ENCODE data around the gene BACH2. TPM values are rescaled to one million over a fixed set of nuclear protein-coding genes. Genes with fewer than 3 reads are reported as not detected.

Gene BACH2
- total RNA-seq, 1 donor from 2014 or later, result 0.89 TPM

DNA sequence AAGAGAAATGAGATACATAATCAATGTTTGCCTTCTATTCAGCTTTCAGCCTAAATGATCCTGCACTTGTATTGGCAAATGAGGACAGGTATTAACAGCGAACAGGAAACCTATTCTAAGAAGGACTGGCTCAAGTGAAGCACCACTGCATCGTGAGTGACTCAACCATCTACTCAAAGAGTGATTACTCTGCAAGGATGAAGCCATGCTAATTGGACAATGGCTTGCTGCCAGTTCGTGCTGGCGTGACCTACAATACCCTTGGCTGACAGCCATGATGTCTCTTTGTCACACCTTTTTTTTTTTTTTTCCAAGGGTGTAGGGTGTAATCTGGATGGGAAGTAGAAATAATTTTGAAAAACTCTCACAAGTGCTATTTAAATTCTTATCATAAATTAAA is 297.5 kb downstream of the BACH2 start:
- DNase-seq (ENCODE audit: low read depth), result peak; percentile 94

DNA sequence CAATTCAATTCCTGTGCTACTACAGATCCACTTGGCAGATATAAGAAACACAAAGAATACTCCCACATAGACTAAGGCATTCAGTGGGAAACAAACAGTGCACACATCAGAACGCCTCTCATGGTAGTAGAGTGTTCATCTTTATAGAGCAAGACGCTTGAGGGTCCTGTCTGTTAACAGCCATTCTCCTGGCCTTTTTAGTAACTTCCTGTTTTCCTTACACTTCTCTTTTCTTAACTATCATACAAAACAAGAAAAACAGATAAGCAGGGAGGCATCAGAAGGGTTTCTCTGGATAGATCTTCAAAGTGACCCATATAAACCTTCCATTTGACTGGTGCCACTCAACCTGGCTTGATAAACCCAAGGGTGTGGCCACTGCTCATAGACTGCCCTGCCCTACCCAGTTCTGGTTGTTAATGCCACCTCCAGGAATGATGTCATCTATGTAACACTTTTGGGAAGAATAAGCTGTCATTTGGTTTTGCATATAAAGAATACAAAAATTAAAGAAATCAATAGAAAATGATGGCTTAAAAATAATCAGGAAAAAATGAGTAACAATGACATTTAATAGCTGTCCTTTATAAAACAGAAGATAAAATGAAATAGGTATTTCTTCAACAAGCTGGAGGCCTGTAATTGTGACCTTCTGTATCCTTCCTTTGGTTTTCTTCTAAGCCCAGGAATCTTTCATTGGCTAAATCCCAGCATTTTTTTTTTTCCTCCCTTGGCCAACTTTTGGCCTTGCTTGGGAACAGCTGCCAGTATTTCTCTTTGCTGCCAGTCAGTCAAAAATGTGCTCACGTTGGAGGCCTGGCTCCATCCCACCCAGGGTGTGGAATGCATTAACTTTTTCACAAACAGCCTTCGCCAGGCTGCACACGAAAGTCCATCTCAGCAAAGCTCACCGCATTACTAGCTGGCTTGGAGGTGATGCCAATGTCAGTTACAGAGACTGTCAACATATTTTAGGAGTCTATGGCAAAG is 298.9 kb downstream of the BACH2 start:
- peak; percentile 69 for DNase-seq (ENCODE audit: low read depth)

DNA sequence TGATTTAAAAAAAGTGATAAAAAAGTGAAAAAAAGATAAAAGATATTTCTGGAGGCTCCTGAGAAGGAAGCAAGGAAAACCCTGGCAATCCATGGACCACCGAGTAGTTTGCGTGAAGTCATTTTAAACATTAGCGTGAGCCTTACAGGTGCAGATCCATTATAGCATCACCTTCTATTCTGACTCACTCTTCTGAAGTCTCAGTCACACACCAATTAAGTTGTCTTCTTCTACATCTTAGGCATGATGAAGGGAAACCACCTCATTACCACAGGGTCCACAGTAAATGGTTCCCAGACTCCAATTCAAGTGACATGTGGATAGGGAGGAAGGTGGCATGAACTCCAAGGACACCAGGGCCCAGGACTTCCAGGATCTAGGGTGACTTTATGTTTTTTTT is 303.2 kb downstream of the BACH2 start:
- DNase-seq (ENCODE audit: low read depth), result no peak

DNA sequence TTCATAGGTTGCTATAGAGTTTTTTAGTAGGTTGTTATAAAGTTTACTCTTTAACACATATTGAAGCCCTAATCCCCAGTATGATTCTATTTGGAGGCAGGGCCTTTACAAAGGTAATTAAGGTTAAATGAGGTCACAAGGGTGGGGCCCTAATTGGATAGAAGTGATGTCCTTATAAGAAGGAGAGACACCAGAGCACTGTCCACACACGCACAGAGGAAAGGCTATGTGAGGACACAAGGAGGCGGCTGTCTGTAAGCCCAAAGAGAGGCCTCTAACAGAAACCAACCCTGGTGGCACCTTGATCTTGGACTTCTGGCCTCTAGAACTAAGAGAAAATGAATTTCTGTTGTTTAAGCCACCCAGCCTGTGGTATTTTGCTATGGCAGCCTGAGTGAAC is 303.8 kb downstream of the BACH2 start:
- DNase-seq (ENCODE audit: low read depth), result no peak

DNA sequence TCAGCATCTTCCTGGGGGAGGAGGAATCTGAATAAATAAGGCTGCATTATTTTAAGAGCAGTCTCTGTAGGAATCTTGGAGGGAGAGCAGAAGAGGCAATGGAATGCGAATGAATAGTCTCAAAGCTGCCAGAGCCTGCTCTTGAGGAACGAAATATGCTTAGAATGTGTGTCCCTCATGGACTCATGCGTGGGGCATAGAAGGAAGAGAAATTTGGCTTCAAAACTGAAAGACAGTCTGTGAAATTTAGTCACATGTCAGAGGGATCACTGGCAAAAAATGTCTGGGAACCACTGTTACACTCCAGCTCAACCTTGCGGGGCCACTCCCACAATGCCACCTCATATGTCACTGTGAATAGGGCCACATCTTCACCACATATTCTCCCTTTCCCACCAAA is 306.9 kb downstream of the BACH2 start:
- DNase-seq (ENCODE audit: low read depth), result peak; percentile 65

DNA sequence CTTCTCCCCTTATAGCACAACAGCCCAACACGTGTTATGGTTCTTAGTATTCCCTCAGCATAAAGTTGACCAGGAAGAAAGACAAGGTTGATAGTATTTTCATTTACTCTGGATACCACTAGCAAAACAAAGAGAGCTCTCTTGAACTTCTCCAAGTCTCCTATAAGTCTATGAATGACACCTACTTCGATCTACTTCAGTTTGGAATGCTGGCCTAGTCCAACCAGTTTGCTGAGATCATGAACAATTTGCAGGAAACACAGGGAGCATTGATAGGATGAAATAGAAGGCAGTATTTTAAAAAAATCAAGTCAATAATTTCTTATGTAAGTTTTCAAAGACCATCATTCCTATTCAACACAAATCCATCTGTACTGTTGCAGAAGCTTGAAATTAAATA is 308.8 kb downstream of the BACH2 start:
- DNase-seq (ENCODE audit: low read depth), result no peak

DNA sequence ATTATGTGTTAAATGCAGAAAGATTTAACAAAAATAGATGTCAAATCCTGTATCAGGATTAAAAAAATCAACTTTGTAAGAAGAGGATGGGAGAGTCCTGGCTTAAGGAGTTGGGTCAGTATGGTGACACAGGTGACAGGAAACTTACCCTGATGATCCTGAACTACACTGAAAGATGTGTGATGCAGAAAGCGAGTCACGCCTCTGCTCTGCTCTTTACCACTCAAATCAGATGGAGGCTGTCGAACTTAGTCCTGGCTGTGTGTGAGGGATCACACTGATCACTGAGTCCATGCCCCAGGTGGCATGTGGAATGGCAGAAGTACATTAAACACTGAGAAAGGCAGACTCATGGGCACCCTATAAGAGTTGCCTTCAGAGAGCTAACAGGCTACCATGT is 309.5 kb downstream of the BACH2 start:
- DNase-seq (ENCODE audit: low read depth), result no peak

DNA sequence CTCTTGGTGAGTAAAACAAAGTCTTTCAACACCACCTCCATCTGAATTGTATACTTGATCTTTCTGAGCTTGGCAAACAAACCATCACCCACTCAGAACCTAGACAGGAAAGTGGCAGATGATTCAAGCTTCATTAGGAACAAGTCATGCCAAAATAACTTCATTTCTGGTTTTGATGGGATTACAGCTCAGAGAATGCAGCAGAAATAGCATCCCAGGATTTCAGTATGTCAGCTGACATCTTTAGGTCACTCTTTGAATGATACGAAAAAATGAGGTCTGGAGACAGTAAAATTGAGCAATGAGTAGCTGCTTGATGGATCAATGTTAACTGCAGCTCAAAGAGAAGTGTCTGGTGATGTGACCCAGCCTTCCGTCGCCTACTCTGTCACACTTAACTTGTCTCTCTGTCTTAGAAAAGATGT is 310.0 kb downstream of the BACH2 start:
- peak; percentile 87 for DNase-seq (ENCODE audit: low read depth)

DNA sequence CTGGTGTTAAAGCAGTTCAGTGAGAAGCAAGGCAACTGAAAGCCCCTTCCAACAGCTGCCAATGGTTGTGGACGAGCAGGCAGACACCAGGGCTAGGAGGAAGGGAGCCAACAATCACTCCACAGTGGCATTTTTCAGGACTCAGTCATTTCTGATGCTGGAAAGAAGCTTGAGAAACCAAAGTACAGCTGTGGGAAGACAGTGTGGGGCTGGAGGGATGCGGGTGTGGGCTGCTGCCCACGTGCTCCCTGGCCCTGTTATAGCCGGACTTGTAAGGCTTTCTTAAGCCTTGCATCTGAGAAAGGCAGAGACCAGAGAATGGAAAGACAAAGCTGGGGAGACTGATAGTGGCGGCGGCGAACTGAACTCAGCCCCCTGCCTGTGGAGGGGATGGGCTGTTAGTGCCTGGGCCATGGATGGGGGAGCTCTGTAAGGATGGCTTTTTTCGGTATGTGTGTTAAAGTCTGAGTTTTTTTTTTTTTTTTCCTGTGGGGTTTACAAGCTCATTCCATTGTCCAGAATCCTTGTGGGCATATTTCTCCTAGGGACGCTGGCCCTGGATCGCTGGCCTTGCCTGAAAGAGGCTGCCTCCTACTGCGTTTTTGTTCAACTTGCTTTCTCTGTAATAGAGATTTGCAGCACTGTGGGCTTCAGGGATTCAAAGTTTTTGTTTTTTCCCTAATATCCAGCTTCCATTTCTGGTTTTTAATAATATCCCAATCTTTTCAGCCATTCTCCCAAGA is 310.7 kb downstream of the BACH2 start:
- peak; percentile 47 for DNase-seq (ENCODE audit: low read depth)

DNA sequence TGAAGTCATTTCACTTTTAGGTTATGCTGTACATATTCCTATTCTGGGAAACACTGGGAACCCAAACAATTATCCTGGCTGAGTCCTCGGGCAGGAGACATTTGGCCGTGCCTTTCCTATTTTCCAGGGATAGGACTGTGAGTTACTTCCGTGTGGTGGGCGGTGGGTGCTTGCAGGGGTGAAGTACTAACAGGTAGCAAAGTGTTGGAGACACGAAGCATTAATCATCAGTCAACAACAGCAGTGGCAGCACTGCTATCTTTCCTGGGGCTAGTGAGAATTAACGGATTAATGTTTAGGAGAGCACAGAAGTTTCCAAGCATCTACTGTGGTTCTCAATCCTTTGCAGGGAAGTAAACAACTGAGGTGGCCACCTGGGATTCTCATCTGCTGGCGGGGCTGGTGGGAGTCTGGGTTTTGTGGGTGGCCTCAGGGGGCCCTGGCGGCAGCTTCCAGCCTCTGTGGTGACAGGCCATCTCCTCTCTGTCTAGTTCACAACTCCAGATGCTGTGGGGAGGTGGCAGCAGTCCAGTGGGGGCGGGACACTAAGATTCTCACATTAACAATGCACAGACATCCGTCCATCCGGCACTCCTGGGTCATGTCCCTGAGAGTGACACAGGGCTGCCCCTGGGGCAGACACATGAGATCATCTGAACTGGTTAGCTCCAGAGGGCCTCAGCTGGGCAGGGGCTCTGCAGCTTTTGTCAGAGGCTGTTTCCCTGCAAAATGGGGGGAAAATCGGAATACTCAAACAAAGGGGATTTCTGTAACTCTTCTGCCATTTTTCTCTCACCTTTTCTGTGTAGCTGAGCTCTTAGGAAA is 311.5 kb downstream of the BACH2 start:
- no peak for DNase-seq (ENCODE audit: low read depth)

DNA sequence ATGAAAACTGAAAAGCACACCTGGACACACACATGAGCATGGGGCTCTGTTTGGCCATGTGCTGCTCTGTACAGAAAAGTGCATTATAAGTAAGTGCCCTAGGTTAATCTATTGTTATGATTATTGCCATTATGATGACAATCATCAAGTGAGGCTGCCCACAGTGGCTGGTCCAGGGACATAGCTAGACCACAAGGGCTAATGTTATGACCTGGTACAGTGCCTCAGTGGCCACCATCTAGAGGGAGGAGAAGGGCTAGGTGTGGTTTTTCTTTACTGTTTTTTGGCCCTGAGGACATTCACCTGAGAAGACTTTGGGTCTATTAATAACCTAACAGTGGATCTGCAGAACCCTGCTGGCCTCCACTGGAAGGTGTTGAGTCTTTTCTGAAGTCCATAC is 316.3 kb downstream of the BACH2 start:
- DNase-seq (ENCODE audit: low read depth), result no peak

DNA sequence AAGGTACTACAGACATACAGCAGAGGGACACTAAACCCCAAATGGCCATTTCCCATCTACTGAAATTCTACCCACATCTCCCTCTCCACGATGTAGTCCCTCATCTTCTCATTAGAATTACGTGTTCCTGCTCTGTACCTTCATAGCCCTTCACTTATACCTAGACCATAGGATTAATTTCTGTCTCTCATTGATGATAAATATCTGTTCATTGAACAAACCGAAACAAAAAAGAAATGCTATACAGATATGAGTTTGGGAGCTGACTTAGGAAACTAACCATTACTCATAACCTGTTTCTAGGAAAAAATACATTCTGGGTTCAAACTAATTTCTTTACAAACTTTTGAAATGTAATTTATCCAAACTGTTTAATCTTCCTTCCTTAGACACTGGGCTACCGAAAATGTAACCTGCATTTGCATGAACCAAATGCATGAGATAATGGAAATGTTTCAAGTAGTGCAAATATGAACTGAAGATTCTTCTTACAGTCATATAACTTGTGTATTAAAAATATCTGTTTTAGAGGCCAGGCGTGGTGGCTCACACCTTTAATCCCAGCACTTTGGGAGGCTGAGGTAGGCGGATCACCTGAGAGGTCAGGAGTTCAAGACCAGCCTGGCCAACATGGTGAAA is 317.0 kb downstream of the BACH2 start:
- DNase-seq (ENCODE audit: low read depth), result no peak

DNA sequence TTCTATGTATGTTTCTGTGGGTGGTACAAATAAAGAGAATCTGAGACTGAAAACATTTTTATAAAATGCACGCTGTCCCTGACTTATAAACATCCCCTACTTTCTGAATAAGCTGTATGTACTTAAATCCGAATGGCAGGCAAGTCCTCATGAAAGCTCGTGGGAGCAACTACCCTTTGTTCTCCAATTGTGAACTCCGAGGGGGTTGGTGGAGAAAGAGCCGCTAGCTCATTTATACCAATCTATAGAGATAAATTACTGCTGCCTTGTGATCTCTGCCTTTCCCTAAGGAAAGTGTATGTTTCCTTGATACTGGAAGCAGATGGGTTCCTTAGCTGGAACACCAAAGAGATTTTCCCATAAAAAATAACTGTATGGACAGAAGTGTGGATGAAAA is 317.9 kb downstream of the BACH2 start:
- no peak for DNase-seq (ENCODE audit: low read depth)

DNA sequence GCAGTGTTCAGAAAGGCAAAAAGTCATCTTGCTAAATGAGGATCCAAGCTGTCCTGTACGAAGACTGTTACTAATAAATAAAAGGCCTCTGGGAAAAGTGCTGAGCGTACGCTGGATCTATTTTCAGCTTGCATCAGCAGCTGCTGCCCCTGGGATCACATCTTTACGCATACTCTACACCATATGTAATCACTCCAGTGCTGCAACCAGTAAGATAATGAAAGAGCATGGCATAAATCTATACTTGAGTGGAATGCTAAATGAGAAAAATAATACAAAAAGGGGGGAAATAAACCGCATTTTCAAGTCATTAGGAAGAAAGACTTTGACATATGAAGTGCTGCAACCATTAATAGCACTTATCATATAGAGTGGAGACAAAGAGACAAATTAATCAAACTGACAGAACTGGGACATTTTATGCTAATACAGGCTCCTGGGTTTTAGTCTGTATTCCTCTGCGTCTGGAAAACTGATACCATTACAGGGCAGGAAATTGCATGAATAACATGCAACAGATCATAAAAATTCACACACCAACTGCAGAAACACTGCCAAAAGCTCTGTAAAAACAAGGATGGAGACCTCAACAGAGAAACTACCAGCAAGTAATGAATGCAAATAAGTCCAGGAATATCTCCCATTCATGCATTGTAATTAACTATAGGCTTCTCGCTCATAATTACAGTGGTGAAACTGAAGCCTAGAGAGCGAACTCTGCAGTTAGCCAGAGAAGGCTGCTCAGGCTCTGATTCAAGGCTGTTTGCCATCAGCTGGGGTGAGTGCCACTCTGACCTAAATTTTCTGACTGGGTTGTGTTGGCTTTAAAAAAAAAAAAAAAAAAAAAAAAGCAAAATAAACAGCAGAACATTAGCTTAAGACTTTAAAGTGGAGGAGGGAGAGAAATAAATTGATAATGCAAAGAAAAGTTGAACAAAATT is 318.6 kb downstream of the BACH2 start:
- no peak for DNase-seq (ENCODE audit: low read depth)

DNA sequence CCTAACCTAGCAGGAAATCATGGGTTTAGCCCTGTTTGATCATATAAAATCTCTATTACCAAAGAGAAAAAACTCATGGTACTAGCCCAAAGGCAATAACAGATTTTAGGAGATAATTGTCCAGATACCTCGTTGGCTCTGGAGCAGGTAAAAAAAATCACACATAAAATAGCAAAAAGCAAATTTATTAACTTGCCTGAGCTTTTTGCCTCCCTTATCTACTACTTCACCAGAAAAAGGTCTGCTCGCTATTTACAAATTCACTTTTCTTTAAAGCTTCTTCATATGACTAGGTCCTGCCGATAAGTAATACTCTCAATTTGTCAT is 320.0 kb downstream of the BACH2 start:
- DNase-seq (ENCODE audit: low read depth), result no peak

DNA sequence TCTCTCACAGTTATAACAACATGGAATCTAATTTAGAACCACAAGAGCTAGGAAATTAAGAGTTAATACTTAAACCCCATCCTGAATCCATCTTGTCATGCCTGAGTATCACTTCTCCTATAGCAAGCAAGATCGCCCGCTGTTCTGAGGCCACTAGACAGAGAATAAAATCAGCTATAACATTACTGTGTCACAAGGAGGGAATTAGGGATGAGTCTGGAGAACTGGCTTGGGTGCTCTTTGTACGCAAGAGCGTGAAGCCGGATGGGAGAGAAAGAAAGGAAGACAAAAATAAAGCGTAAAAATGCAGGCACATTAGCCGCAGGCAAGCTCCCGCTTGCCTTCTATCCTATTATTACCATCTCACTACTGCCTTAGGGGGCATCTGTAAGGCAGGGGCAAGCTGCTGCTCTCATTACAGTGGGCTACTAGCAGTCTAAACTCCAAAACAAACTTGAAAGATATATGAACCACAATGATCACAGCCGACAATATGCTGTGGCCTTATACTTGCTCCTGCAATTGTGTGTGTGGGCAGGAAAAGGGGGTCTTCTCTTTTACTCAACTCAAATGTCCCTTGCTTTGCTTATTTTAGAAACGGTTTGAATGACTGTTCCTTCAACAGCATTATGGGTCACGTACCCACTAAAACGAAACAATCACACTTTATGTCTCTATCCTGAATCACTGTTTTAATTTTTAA is 320.5 kb downstream of the BACH2 start:
- peak; percentile 79 for DNase-seq (ENCODE audit: low read depth)

DNA sequence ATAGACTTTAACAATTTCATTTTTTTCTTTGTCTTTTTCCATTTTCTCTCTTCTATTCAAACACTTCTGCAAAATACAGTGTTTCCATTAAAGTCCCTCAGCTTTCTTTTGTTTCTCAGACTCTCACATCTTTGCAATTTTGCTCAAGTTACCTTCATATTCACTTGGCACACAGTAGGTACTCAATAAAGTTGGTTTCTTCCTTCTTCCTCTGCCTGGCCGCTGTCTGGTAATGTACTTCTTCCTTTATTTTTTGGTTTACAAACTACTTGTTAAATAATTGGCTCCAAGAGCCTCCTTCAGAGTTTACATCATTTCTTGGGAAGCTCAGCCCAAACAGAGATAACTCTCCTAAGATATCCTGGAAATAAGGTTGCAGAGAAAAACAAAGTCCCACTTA is 321.3 kb downstream of the BACH2 start:
- no peak for DNase-seq (ENCODE audit: low read depth)

DNA sequence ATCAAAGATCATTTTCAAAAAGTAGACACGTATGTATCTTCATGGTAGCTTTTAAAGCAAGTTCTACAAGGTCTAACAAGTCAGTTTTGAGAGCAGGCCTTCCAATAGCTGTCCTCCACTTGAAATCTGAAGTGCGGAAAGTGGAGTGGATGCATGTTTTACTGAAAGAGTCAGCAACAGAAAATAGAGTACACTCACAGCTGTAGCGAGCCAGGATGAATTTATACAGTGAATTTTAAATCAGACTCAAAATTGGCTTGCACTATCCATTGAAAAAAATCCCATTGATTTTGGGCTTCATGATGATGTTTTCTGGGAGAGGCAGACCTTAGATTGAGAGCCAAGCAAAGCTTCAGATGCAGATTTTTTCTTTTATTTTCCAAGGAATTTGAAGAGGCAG is 321.8 kb downstream of the BACH2 start:
- no peak for DNase-seq (ENCODE audit: low read depth)

DNA sequence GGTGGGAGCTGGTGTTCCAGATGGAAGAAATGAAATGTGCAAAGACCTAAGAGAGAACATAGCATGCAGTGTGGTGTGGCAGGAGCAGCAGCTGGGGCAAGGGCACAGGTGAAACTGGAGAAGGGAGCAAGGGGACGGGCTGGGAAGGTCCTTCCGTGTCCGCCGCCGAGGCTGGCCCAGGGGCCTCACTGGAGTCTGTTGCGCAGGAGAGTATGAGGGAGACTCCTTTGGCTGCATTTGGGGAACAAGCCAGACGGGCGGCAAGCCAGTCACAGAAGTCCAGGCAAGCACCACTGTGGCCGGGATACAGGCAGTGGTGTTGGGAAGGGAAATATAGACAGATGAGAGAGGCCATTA is 324.6 kb downstream of the BACH2 start:
- DNase-seq (ENCODE audit: low read depth), result no peak
